HepG2 (cell line): ENCODE results near the gene CDK15. TPM values are rescaled to one million over a fixed set of nuclear protein-coding genes. Genes with fewer than 3 reads are reported as not detected.

Experiments
- ATAC-seq: fragments of 200-7000 bp; cut with Tn5 transposase; 3 replicates; pipeline ENCODE4 v1.9.1; 2020; ENCODE audit warnings: mild to moderate bottlenecking, moderate library complexity
- BruUV-seq: library from RNA; stranded (reverse); fragments of 400-500 nt; replicated peaks from 2 replicates; lab custom pipeline; 2021; lab: Mats Ljungman, UMichigan
- CTCF ChIA-PET: fragments of 300-600 bp; formaldehyde crosslinking; extraction: SDS; loops from one replicate; lab custom pipeline; 2021; ENCODE audit warnings: low total read pairs, inconsistent platforms, low intra/inter-chr PET ratio; lab: Yijun Ruan, JAX
- POLR2A ChIA-PET: fragments of 350-600 bp; sonication (Branson Sonifier 250); formaldehyde crosslinking; loops from one replicate; lab custom pipeline; 2020; ENCODE audit warnings: antibody characterized with exemption, inconsistent platforms; lab: Yijun Ruan, JAX
- DNase-seq: peaks from one replicate; pipeline ENCODE4 v3.0.0-alpha.2; 2015; ENCODE audit warnings: low spot score
- FAIRE-seq: peaks from 3 replicates; lab custom pipeline; 2011; peaks lifted over from hg19 to GRCh38; lab: Jason Lieb, UNC
- H2AFZ ChIP-seq: one replicate; pipeline ENCODE4 v1.6.1; 2011; ENCODE audit warnings: low read length, inconsistent platforms
- H3K27ac ChIP-seq: fragments of 300-600 bp; 3 replicates; pipeline ENCODE4 v1.8.0; 2011; ENCODE audit warnings: mixed run types, mild to moderate bottlenecking, mixed read lengths, low read length, inconsistent platforms; ENCODE audit not compliant: insufficient read depth; ENCODE audit errors: extremely low read length
- H3K27me3 ChIP-seq, 2 experiments: fragments of 200-600 bp in 1 of 2; 2 replicates in 1 of 2; 3 replicates in 1 of 2; pipeline versions ENCODE4 v1.6.0 to v1.8.0; 2011; ENCODE audit warnings: low read length in 2 of 2, mild to moderate bottlenecking in 2 of 2, moderate library complexity in 2 of 2, inconsistent platforms in 1 of 2; ENCODE audit not compliant: insufficient read depth in 2 of 2, control insufficient read depth in 1 of 2
- H3K36me3 ChIP-seq, 2 experiments: fragments of 200-600 bp in 1 of 2; replicated peaks in 1 of 2; 2 replicates in 1 of 2; 3 replicates in 1 of 2; pipeline versions ENCODE4 v1.5.1 to v1.8.0; 2011; ENCODE audit warnings: low read length in 2 of 2, inconsistent platforms in 1 of 2; ENCODE audit not compliant: insufficient read depth in 2 of 2, control insufficient read depth in 1 of 2
- H3K4me1 ChIP-seq: 2 replicates; pipeline ENCODE4 v1.5.1; 2012; ENCODE audit warnings: low read length, inconsistent platforms; ENCODE audit not compliant: insufficient read depth
- H3K4me2 ChIP-seq: 2 replicates; pipeline ENCODE4 v1.6.0; 2011; ENCODE audit warnings: low read depth, low read length, inconsistent platforms
- H3K4me3 ChIP-seq, 3 experiments: fragments of 200-600 bp in 1 of 3; sonication (generic), shearing (Covaris generic) in 1 of 3; replicated peaks in 1 of 3; 2 replicates each; pipeline ENCODE4 v1.5.1; 2011 to 2016; ENCODE audit warnings: low read length in 3 of 3, inconsistent platforms in 2 of 3, low read depth in 2 of 3, mild to moderate bottlenecking in 2 of 3, control low read depth in 1 of 3, mixed read lengths in 1 of 3; ENCODE audit not compliant: insufficient read depth in 1 of 3
- H3K79me2 ChIP-seq: one replicate; pipeline ENCODE4 v1.6.1; 2011; ENCODE audit warnings: low read length, inconsistent platforms; ENCODE audit not compliant: insufficient read depth
- H3K9ac ChIP-seq: 2 replicates; pipeline ENCODE4 v1.6.0; 2011; ENCODE audit warnings: mild to moderate bottlenecking, low read depth, low read length, inconsistent platforms; ENCODE audit not compliant: insufficient read depth
- H3K9me3 ChIP-seq: 2 replicates; pipeline ENCODE4 v1.5.1; 2012; ENCODE audit warnings: mild to moderate bottlenecking, low read length
- H4K20me1 ChIP-seq: 2 replicates; pipeline ENCODE4 v1.6.0; 2011; ENCODE audit warnings: inconsistent platforms, mild to moderate bottlenecking, low read length, moderate library complexity; ENCODE audit not compliant: insufficient read depth
- DPF2 ChIP-seq: sonication (generic); formaldehyde crosslinking; IDR thresholded peaks from 2 replicates; pipeline ENCODE4 v1.4.0; 2020; ENCODE audit warnings: mild to moderate bottlenecking, low read depth, missing genetic modification reagents, borderline replicate concordance
- EHMT2 ChIP-seq: fragments of 200-600 bp; sonication (generic); IDR thresholded peaks from 2 replicates; pipeline ENCODE4 v1.7.0; 2017; ENCODE audit warnings: antibody characterized with exemption, low read depth, low read length, borderline replicate concordance
- LRRFIP1 ChIP-seq: sonication (generic); formaldehyde crosslinking; conservative IDR thresholded peaks from 2 replicates; pipeline ENCODE4 v1.4.0; 2020; ENCODE audit warnings: missing genetic modification reagents
- MYPOP ChIP-seq: sonication (generic); formaldehyde crosslinking; IDR thresholded peaks from 2 replicates; pipeline ENCODE4 v1.8.1; 2023; ENCODE audit warnings: mild to moderate bottlenecking, moderate library complexity, missing genetic modification reagents
- NFAT5 ChIP-seq: sonication (generic); formaldehyde crosslinking; IDR thresholded peaks from 2 replicates; pipeline ENCODE4 v1.4.0; 2020; ENCODE audit warnings: missing genetic modification reagents
- NFE2 ChIP-seq: sonication (generic); formaldehyde crosslinking; IDR thresholded peaks from 2 replicates; pipeline ENCODE4 v1.4.0; 2020; ENCODE audit warnings: missing genetic modification reagents
- ZNF280B ChIP-seq: sonication (generic); formaldehyde crosslinking; IDR thresholded peaks from 2 replicates; pipeline ENCODE4 v1.5.0; 2020; ENCODE audit warnings: missing genetic modification reagents, mild to moderate bottlenecking, borderline replicate concordance
- WGBS: methylation state at CpG from one replicate; pipeline ENCODE4 v1.1.6; 2017; ENCODE audit warnings: low lambda C conversion rate; 5-methylcytosine and 5-hydroxymethylcytosine counted together
- in situ Hi-C: cut with HindIII; loops from 2 replicates; pipeline ENCODE4 v1.10.0; 2017; ENCODE audit warnings: low pct_unique_long_range_greater_than_20kb; ENCODE audit not compliant: extremely low pct_ligation_motif_present
- intact Hi-C: fragments of 100-400 bp; cut with micrococcal nuclease; formaldehyde crosslinking; loops from one replicate; pipeline ENCODE4 v1.10.0; 2022; ENCODE audit not compliant: unreplicated experiment
- polyA plus RNA-seq, 8 experiments: library from polyadenylated mRNA; depleted of rRNA in 3 of 8; stranded (reverse) in 7 of 8; unstranded in 1 of 8; fragments of >200 nt; fragmentation: Illumina TruSeq in 4 of 8; extraction: Trizol in 4 of 8; gene quantifications; 2 replicates each; pipeline versions ENCODE4 v1.2.1 to v1.2.3, GENCODE V29; 2011 to 2016; ENCODE audit warnings: low read depth in 4 of 8, missing spikeins in 1 of 8, mixed read lengths in 1 of 8; ENCODE audit not compliant: insufficient read depth in 1 of 8
- total RNA-seq, 5 experiments: library from RNA; depleted of rRNA; stranded (reverse); fragments of >200 nt; fragmentation: Illumina TruSeq; extraction: Trizol; gene quantifications; 2 replicates each; pipeline ENCODE4 v1.2.3, GENCODE V29; 2016; ENCODE audit warnings: low read depth in 1 of 5
- TF ChIP-seq, protein P1 (sequence below): sonication (generic); formaldehyde crosslinking; IDR thresholded peaks from 2 replicates; pipeline ENCODE4 v1.4.0; 2020; ENCODE audit warnings: mild to moderate bottlenecking, missing genetic modification reagents

Gene CDK15
- total and polyA plus RNA-seq, 2 of the 13 experiments (the other 11 are each of a cell fraction or from before 2014, with no cell fraction given): not detected

- Histone ChIP-seq H3K36me3 (no peaks in the 10 kb centered on the region), H4K20me1 (no peaks in the 10 kb centered on the region), H3K4me3 (no peak overlapping the region), H3K79me2 (no peaks in the 10 kb centered on the region), H3K9me3 (no peaks in the 10 kb centered on the region), H2AFZ (no peak overlapping the region)
- BruUV-seq: no TSS peak
- ATAC-seq (no peak), DNase-seq (no peak), FAIRE-seq (no peak)
- ChIA-PET CTCF (no interaction called here), POLR2A (no interaction called here)
- in situ Hi-C loops: no loop called here
- TF ChIP-seq DPF2 (no peak), MYPOP (CRISPR knock-in tag) (no peak), NFAT5 (CRISPR knock-in tag) (no peak), EHMT2 (no peak), LRRFIP1 (CRISPR knock-in tag) (no peak), NFE2 (CRISPR knock-in tag) (no peak), ZNF280B (no peak)
- TF ChIP-seq, protein P1, sequence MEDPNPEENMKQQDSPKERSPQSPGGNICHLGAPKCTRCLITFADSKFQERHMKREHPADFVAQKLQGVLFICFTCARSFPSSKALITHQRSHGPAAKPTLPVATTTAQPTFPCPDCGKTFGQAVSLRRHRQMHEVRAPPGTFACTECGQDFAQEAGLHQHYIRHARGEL (CRISPR knock-in tag): no peak
- TF ChIP-seq, all 625 proteins: peak for 0
- H3K4me1 ChIP-seq: no peaks in the 10 kb centered on the region
- H3K9ac ChIP-seq: no peak overlapping the region
- H3K27me3 ChIP-seq: peaks cover 2 to 9% of the 10 kb centered on the region in 2 experiments; a peak in 2 of 5 replicates
- no peak overlapping the region for H3K4me2 ChIP-seq
- intact Hi-C loops: loop anchor here (10.0 kb wide), 1 partner anchor 219 kb away; no protein-coding TSS in a partner anchor
- WGBS: 16% methylated on average over 8 of the region's 8 CpGs
- no peak overlapping the region for H3K27ac ChIP-seq
These were observed 77.5 kb downstream of the CDK15 start for GRCh38 chr2:201883606-201884369.
